Measurements from ENCODE around the gene C16orf90. TPM values are rescaled to one million over a fixed set of nuclear protein-coding genes. Genes with fewer than 3 reads are reported as not detected.

Gene C16orf90
- polyA plus RNA-seq, 3 donors, result not detected

- H3K9ac ChIP-seq (ENCODE audit: insufficient read depth, low read length, poor library complexity, severe bottlenecking), result no peak overlapping the region
- peaks cover 23 to 46% of the 10 kb centered on the region in 2 donors for H3K36me3 ChIP-seq (replicated peaks in 1 of 2; ENCODE audit: control insufficient read depth in 1 of 2, insufficient read depth in 2 of 2, low read length in 2 of 2)
- intact Hi-C loops (cut with micrococcal nuclease), result no loop called here
- H3K4me1 Mint-ChIP-seq, result peaks cover 26% of the 10 kb centered on the region
- no peak for DNase-seq
- no peaks in the 10 kb centered on the region for H3K27me3 ChIP-seq (ENCODE audit: control insufficient read depth in 2 of 2, insufficient read depth in 2 of 2, low read length in 2 of 2)
- peaks cover 0 to 1% (median 0%) of the 10 kb centered on the region in 7 donors for H3K9me3 Mint-ChIP-seq
- H3K79me2 ChIP-seq (ENCODE audit: insufficient read depth, low read length), result peaks cover 100% of the 10 kb centered on the region
- no peak overlapping the region for H3K4me3 ChIP-seq (replicated peaks in 1 of 3; ENCODE audit: low read depth in 2 of 3, low read length in 3 of 3)
- no peak overlapping the region for H3K4me3 Mint-ChIP-seq
- no peak overlapping the region for H2AFZ ChIP-seq (ENCODE audit: insufficient read depth, low read depth, low read length, poor library complexity, severe bottlenecking)
- no peak for TF ChIP-seq CTCF (IDR thresholded peaks at IDR 0.05)
- peak overlapping the region in 5 of 7 donors; percentile 4 to 54 (median 43) for H3K27ac Mint-ChIP-seq
- peaks cover 100% of the 10 kb centered on the region for H4K20me1 ChIP-seq (ENCODE audit: insufficient read depth, low read length)
- no peaks in the 10 kb centered on the region for H3K27me3 Mint-ChIP-seq (ENCODE audit: low read depth in 3 of 3)
- H3K4me1 ChIP-seq (ENCODE audit: control insufficient read depth in 1 of 2, insufficient read depth in 2 of 2, low read length in 2 of 2), result peaks cover 0 to 3% of the 10 kb centered on the region in 2 donors
- peaks cover 27 to 46% of the 10 kb centered on the region in 2 donors for H3K36me3 Mint-ChIP-seq
- no peak overlapping the region for H3K27ac ChIP-seq (ENCODE audit: low read depth in 1 of 2, low read length in 2 of 2)
- no peaks in the 10 kb centered on the region for H3K9me3 ChIP-seq (replicated peaks in 1 of 2; ENCODE audit: control insufficient read depth in 1 of 2, insufficient read depth in 1 of 2, low read length in 2 of 2)
- H3K4me2 ChIP-seq (replicated peaks; ENCODE audit: extremely low read depth, low read length, poor library complexity, severe bottlenecking), result no peak overlapping the region
- WGBS (ENCODE audit: insufficient coverage), result 98% methylated on average over 8 of the region's 8 CpGs
These were observed 28.1 kb downstream of the C16orf90 start for GRCh38 chr16:3467182-3467581.

- peaks cover 7 to 8% of the 10 kb centered on the region in 2 donors for H3K4me1 ChIP-seq (ENCODE audit: control insufficient read depth in 1 of 2, insufficient read depth in 2 of 2, low read length in 2 of 2)
- no peak for TF ChIP-seq CTCF (IDR thresholded peaks at IDR 0.05)
- H3K36me3 ChIP-seq (replicated peaks in 1 of 2; ENCODE audit: control insufficient read depth in 1 of 2, insufficient read depth in 2 of 2, low read length in 2 of 2), result peaks cover 20 to 38% of the 10 kb centered on the region in 2 donors
- Mint-ChIP-seq H3K9me3 (no peaks in the 10 kb centered on the region), H3K36me3 (peaks cover 27 to 44% of the 10 kb centered on the region in 2 donors), H3K4me1 (peaks cover 34% of the 10 kb centered on the region), H3K27me3 (ENCODE audit: low read depth in 3 of 3) (no peaks in the 10 kb centered on the region), H3K4me3 (no peak overlapping the region), H3K27ac (peak overlapping the region in 1 of 7 donors; percentile 54)
- no peak overlapping the region for H3K4me2 ChIP-seq (replicated peaks; ENCODE audit: extremely low read depth, low read length, poor library complexity, severe bottlenecking)
- no peak overlapping the region for H3K4me3 ChIP-seq (replicated peaks in 1 of 3; ENCODE audit: low read depth in 2 of 3, low read length in 3 of 3)
- intact Hi-C loops (cut with micrococcal nuclease), result no loop called here
- no peak overlapping the region for H3K9ac ChIP-seq (ENCODE audit: insufficient read depth, low read length, poor library complexity, severe bottlenecking)
- no peaks in the 10 kb centered on the region for H3K27me3 ChIP-seq (ENCODE audit: control insufficient read depth in 2 of 2, insufficient read depth in 2 of 2, low read length in 2 of 2)
- no peaks in the 10 kb centered on the region for H3K9me3 ChIP-seq (replicated peaks in 1 of 2; ENCODE audit: control insufficient read depth in 1 of 2, insufficient read depth in 1 of 2, low read length in 2 of 2)
- H4K20me1 ChIP-seq (ENCODE audit: insufficient read depth, low read length), result peaks cover 100% of the 10 kb centered on the region
- H3K27ac ChIP-seq (ENCODE audit: low read depth in 1 of 2, low read length in 2 of 2), result no peak overlapping the region
- WGBS (ENCODE audit: insufficient coverage), result 97% methylated on average over 20 of the region's 21 CpGs
- no peak overlapping the region for H2AFZ ChIP-seq (ENCODE audit: insufficient read depth, low read depth, low read length, poor library complexity, severe bottlenecking)
- no peak for DNase-seq
- peaks cover 100% of the 10 kb centered on the region for H3K79me2 ChIP-seq (ENCODE audit: insufficient read depth, low read length)
These were observed 29.2 kb downstream of the C16orf90 start for GRCh38 chr16:3465911-3466584.
